HG02970 (cell line): ENCODE data around the gene ADARB2.
"Not testable (repeated sequence)": the region's sequence is repeated elsewhere in the genome, so short reads cannot be mapped to it uniquely, and the experiment has no call there.

Experiments used
- ATAC-seq: cut with Tn5 transposase; IDR thresholded peaks from one replicate; pipeline ENCODE4 v1.9.1; 2021; ENCODE audit warnings: mild to moderate bottlenecking, moderate library complexity, moderate number of reproducible peaks; ENCODE audit not compliant: unreplicated experiment, low FRiP score

ADARB2 gene

GRCh38 chr10:1404323-1405260 lies 332.7 kb downstream of the ADARB2 start:
- no peak for ATAC-seq

DNA sequence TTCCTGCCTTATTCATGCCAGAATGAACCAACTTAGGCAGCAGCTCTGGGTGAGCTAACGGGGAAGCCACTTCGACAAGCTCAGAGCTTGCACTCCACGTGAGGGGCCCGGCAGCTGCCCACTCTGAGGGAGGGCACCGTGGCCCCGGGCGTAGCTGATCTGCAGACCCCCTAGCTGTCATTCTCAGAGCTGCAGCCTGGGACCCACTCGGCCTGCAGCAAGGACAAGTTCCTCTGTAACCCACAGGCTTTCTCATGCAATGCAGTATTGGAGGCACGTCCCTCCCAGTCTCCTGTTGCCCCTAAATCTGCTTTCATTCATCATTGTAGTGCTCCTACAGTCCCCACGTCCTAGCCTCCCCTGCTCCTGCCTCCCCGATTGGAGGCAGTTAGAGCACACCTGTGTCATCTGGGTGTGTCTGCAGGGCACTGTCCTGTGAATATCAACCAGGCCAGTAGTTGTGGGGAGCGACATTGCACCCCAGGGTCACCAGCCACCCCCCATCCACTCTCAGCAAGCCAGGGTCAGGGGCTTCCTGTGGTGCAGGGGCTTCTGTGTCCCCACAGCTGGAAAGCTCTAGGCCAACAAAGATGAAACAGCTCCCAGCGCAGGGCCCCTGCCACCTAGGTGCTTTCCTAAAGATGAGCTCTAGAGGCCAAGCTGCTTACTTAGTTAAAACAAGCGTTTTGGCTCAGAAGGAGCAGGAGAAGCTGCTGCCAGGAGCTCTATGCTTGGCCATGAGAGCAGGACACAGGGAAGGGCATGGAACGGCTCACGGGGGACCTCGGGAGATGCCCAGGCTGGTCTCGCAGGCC lies 333.6 kb downstream of the ADARB2 start:
- ATAC-seq = no peak

DNA sequence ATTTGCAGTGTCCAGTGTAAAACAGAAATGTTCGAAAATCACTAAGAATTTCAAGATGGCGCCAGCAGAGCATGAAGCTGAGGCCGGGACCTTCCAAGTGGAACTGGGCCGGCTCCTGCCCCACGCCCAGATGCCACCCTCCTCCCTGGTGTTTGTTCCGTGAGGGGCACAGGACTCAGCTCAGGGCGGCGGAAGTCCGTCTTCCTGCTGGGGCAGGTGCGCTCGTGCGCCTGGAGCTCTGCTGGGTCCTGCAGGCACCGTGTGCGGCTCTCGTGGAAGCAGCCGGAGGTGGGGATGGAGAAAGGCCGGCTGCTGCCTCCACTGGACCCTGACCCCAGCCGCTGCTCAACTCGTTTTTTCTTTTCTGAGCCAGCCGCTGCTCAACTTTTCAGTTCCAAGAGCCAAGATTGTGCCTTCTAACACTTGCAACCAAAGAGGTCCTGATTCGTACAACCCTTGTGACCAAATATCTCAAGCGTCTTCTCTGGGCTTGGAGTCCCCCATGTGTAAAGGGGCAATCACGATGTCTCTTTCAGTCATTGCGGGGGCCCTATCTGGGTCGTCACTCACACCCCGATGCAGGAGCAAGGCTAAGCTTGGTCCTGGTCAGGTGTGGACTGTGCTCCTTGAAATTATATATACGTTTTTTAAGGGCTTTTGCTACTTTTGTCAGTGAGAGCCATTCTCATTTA lies 334.4 kb downstream of the ADARB2 start:
- no peak for ATAC-seq

GRCh38 chr10:1402016-1402770 lies 335.1 kb downstream of the ADARB2 start:
- ATAC-seq = no peak

GRCh38 chr10:1401071-1401965 lies 336.0 kb downstream of the ADARB2 start:
- ATAC-seq = no peak

GRCh38 chr10:1400101-1401070 lies 336.9 kb downstream of the ADARB2 start:
- no peak for ATAC-seq

DNA sequence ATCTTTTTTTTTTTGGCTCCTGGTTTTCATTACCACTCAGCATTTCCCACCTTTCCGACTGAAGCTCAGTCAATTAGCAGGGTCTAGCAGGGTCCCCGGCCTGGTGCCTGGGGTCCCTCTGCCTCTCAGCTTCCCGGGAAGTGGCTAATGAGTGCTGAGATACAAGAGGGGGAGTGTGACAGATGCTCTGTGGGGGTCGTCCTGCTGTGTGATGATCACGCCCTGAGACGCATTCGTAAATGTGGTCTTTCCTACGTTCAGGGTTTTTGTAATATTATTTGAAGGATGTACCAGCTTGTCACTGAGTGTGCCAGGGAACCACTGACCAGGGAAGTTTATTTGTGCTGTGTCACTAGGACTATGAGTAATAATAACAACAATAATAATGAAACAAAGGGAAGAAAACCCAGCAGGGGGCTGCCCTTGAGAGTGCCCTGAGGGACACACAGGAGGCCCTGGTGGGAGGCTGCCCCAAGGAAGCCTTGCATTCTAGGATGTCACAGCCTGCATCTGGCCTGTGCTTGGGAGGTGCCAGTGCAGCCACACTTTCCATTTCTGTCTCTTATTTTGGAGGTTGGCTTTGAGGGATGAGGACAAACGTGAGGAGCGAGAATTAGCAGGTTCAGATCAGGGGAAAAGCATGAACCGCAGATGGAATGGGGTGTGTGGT lies 337.8 kb downstream of the ADARB2 start:
- ATAC-seq = no peak

GRCh38 chr10:1398626-1399410 lies 338.5 kb downstream of the ADARB2 start:
- ATAC-seq = no peak

- ATAC-seq = not testable (repeated sequence)
Measured at GRCh38 chr10:1398116-1398515, 339.2 kb downstream of the ADARB2 start.

DNA sequence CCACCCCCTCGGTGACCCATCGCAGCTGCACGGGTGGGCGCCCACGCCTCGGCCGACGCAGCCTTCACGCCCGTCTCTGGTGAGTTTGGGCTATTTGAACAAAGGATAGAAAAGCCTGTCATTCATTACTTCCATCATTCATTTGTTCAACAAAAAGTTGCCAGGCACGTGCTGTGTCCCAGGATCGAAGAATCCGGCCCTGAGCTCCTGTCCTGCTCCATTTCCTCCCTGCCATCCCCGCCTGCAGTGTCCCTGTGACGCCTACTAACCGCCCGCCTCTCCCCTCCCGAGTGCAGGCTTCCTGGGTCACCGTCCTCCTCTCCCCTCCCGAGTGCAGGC lies 341.1 kb downstream of the ADARB2 start:
- ATAC-seq = no peak

DNA sequence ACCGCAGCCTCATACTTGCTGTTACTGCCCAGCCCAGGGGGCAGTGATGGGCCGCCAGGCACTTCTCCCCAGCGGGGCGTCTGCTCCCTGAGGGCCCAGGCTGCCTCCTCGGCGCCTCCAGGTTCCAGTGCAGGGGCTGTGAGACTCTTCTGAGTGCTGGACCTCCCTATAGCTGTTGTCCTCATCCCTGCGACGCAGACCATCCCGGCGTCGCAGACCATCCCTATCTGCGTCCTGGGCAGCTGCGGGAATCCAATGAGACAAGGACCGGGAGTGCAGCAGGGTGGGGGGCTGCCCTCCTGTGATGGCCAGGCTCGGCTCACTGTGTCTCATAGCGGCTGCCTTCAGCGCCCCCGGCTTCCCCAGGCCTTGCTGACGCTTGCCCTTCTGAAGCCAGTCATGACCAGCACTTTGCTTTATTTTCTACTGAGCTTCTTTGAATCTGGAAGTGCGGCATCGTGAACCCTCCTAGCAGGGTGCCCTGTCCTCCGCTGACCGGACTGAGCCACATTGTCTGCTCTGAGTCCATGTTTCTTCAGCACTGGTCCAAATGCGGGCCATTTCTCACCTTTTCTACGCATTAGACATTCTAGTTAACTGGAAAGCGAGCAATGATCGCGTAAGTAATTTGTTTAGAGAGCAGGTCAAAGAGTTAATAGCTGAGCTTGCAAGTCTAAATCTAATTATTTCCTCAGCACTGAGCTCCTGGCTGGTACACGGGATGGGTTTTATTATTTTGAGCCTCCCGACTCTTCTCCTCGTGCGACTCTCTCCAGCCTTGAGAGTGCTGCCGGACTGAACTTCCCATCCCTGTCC lies 341.6 kb downstream of the ADARB2 start:
- no peak for ATAC-seq

- ATAC-seq = no peak
Measured at GRCh38 chr10:1395025-1395480, 342.3 kb downstream of the ADARB2 start.

DNA sequence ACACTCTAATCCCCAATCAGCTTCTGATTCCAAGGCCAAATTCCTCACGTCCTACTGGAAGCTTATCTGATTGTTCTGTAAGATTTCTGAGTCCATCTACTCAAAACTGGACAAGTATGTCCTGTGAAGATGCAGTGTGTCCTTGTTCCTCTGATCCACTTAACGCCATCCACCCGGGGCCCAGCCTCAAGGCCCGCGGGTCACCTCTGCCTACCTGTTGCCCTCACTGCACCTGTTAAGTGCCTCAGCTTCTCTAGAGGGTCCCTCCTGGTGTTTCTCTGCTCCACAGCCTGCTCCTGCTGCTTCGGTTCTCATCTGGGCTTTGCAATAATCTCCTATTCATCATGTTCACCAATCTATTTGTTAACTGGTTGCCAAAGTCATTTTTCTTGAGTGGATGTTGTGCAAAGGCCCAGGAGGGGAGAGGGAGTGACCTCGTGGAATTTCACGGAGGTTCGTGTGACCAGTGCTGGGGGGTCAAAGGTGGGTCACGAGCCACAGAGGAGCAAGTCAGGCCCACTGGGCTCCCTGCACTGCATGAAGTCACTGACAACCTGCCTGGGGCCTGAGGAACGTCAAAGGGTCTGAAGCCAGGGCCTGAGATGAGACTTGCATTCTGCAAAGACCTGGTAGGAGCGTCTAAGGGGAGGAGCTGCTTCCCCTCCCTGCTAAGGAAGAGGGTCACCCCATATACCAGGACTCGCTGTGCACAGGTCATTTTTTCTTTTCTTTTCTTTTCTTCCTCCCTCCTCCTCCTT lies 343.0 kb downstream of the ADARB2 start:
- ATAC-seq = no peak

GRCh38 chr10:1393481-1393880 lies 343.8 kb downstream of the ADARB2 start:
- no peak for ATAC-seq

DNA sequence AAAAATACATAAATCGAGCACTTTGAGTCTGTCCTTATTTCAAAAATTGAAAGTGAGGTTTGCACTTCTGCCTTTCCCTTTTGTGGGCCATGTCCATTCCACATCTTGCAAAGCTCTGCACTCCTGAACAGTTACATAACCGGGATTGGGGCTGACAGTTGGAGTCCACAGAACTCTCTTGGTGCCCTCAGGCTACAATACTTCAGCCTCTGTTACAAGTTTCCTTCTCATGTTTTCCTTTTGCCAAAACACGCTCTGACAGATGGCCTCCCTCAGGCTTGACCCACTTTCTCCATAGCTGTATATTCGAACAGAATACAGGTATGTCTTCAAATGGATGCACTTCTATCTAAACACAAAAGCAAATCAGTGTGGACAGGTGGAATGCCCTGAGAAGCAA lies 345.2 kb downstream of the ADARB2 start:
- no peak for ATAC-seq
